WI38 (cell line): ENCODE measurements around the gene NUFIP1.

Experiments used
- H3K4me3 ChIP-seq: 2 replicates; pipeline ENCODE4 v1.5.1; 2011; ENCODE audit warnings: low read depth, mild to moderate bottlenecking, control low read depth, low read length
- CTCF ChIP-seq: IDR thresholded peaks from 2 replicates; pipeline ENCODE4 v1.5.1; 2012; ENCODE audit warnings: low read depth, mild to moderate bottlenecking, control low read depth, low read length

Gene NUFIP1

GRCh38 chr13:44895953-44896335, 93.3 kb downstream of the NUFIP1 start:
- H3K4me3 ChIP-seq = no peak overlapping the region
- TF ChIP-seq CTCF = no peak

GRCh38 chr13:44895264-44895952, 93.9 kb downstream of the NUFIP1 start:
- H3K4me3 ChIP-seq = no peak overlapping the region
- TF ChIP-seq CTCF = no peak

- no peak for TF ChIP-seq CTCF
These were observed 95.1 kb downstream of the NUFIP1 start for GRCh38 chr13:44894001-44894770.

More at GRCh38 chr13:44894001-44894770, 95.1 kb downstream of the NUFIP1 start:
- no peak overlapping the region for H3K4me3 ChIP-seq
